Measurements from ENCODE around the gene EML3.
"Not testable (repeated sequence)": the region's sequence is repeated elsewhere in the genome, so short reads cannot be mapped to it uniquely, and the experiment has no call there.

The EML3 gene

DNA sequence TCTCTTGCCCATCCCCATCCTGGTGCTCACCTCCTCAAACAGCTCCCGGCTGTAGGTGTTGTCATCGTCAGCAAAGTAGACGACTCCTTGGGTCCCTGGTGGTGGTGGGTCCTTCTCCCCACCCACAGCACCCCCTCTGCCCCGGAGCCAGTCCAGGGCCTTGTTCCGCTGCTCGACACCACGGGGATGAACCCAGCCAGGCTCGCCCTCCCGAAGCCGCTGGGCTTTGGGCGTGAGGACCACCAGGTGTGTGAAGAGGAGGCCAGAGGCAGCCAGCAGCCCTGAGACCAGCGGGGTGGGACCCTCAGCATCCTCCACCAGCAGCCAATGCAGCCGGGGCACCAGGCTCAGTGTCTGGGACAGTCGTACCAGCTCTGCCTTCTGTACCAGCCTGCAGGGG lies 4.4 kb upstream of the EML3 start:
- DNase-seq, result not testable (repeated sequence)

DNA sequence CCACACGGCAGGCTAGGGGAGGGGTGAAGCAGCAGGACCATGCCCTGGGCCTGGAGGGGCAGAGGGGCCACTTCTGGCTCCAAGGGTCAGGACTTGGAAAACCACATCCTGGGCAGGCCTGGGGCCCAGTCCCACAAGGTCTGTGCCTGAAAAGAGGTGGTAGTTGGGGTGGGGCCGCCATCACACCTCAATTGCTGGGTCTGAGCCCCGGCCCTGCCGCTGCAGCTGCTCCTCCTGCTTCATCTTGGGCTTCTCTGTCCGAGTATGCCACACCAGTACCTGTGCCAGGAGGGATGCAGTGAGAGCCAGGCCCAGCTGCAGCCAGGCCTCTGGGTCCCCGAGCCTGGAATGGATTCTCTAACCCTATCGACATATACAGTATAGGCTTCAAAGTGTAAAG lies 2.9 kb upstream of the EML3 start:
- DNase-seq, result no peak

DNA sequence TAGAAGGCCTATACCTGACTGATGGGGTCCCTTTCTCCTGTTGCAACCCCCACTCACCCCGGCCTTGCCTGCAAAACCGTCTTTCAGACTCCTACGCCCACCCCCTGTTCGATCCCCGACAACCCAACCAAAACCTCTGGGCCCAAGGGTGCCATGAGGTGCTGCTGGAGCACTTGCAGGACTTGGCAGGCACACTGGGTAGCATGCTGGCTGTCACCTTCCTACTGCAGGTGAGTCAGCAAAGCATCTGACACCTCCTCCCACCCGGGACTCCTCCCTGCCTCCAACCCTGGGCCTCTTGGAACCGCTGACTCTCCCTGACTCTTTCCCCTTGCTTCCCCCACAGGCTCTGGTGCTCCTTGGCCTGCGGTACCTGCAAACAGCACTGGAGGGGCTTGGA lies 1.7 kb upstream of the EML3 start:
- no peak for DNase-seq

DNA sequence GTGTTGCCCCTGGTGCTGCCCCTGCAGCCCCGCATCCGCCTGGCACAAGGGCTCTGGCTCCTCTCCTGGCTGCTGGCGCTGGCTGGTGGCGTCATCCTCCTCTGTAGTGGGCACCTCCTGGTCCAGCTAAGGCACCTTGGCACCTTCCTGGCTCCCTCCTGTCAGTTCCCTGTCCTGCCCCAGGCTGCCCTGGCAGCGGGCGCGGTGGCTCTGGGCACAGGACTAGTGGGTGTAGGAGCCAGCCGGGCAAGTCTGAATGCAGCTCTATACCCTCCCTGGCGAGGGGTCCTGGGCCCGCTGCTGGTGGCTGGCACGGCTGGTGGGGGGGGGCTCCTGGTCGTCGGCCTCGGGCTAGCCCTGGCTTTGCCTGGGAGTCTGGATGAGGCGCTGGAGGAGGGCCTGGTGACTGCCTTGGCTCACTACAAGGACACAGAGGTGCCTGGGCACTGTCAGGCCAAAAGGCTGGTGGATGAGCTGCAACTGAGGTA lies 760 bp upstream of the EML3 start:
- DNase-seq, result no peak

DNA sequence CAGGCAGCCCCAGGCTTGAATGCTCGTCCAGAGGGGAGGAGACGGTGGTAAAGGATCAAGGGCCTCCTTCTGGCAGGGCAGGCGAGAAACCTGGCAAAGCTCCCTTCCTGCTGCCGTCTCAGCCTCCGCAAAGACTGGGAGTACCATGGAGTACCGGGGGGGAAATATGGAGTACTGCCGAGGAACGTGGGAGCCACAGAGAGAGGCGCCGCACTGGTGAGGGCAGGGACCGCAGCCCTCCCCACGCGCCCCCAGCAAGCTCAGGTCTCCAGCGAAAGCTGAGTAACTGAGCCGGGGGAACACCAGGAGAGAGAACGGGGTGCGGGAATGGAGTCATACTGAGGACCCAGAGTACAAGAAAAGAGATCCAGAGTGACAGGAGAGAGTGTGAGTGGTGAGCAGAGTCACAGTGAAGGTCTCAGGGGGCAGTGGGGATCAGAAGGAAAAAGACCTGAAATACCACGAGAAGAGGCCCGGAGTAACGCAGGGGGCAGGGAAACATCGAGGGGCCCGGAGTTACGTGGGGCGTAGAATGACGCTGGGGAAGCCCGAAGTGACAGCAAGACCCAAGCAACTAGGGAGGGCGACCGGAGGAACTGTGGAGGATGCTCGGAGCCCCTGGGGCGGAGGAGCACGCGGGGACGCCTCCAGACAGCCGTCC lies 740 bp downstream of the EML3 start:
- no peak for DNase-seq

DNA sequence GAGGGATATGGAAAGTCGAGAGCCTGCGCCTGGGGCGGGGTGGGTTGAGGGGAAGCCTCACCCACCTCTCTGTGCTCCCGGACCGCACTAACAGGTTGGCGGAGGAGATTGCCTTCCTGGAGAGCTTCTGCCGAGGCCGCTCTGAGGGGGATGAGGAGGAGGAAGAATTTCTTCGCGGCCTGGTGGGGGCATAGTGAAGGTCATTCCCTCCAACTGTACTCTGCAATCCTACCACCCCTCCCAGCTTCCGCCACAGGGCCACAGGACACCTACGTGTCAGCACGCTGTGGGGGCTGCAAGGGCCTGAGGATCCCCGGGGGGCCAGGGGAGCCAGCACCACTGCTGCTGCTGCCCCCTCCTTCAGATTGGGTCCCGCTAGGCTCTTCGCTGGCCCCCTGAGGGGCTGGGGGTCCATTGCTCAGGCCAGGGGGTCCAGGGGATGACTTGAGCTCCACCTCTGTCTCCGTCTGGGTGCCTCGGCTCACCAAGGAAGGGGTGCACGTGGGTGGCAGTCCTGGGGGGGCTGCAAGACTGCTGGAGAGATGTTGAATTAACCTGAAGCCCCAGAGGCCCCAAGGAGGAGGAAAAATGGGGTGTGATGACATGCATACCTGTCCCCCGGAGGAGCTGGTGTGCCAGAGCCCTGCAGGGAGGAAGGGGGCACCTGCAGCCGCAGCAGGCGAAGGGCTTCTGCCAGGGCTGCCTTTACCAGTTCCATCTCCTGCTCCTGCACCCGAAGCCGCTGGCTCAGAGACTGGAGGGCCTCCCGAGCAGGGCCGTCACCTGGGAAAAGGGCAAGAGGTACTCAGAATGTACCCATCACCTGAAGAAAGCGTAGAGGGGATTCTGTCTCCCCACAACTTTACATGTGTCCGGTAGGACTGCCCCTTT lies 1.5 kb downstream of the EML3 start:
- no peak for DNase-seq

DNA sequence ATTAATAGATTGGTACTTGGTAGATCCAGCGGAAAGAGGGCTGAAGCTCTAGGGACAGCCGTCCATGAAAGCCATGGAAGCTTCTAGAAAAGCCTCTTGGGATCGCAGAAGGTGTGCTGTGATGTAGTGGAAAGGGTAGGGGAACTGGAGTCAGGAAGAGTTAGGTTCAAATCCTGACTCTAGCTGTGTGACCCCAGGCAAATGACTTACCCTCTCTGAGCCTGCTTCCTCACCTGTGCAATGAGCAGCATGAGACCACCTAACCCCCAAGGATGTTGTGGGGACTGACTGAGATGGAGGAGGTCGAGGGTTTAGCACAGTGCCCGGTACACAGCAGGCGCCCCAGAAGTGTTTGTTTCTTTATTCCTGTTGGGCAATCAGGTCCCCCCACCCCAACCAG lies 2.2 kb downstream of the EML3 start:
- no peak for DNase-seq

DNA sequence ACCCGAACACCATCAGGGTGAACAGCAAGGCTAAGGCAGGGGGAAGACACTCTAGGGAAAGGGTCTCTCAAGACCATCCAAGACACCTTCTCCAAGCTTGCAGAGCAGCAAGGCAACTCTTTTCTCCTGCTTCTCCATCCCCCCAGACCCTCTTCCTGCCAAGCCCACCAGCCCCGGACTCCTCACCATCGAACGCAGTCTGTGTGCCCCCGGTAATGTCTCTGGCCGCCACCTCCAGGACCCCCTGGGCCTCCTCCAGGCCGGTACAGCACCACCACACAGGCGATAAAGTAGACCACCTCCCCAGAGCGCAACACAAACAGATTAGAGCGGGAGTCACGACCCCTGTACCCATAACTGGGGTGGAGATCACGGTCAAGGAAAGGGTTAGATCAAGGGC lies 3.8 kb downstream of the EML3 start:
- no peak for DNase-seq

DNA sequence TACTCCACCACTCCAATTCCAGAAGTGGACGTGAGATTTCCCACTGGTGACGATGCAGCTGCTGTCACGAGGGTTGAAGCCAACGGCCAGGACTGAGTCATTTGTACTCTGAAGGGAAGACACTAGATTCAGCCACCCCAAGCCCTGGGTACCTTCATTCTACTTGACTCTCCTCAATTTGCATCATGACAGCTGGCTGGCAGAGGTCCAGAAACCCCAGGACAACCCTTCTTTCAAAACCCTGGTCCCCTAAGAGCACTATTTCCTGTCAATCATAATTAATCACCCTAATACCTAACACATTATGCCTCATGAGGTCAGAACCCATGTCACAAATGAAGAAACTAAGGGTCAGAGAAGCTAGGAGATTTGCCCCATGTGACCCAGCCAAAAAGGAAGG lies 4.9 kb downstream of the EML3 start:
- DNase-seq, result no peak

DNA sequence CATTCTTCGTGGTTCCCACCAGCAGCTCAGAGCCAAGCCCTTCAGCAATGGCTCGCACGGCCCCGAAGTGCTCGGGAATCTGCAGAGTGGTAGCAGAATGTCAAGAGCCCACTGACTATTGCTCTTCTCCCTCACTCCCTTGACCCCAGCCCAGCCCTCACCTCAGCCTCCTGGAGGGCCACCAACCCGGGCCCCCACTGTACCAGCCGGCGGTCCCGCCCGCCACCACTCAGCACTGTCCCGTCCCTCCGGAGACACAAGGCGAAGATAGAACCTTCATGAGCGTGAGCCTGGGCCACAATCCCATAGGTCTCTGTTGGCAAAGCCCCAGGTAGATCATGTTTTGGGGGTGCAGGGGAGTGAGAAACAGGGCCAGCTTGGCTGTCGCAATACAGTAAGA lies 6.7 kb downstream of the EML3 start:
- no peak for DNase-seq

DNA sequence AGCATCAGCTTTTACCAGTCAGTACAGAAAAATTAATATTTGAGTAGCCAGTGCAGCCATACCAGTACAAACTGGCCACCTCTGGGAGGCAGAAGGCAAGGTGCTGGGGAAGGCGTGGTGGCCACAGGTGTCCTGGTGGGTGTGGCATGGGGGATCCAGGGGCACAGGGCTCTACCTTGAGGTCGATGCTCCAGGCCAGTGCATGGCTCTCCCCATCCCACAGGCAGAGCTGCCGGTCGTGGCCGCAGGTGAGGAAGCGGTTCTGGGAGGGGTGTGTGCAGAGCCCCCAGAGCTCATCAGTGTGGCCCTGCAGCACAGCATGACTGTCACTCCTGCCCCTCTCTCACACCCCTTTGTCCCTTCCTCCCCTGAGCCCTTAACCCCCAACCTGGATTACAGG lies 7.1 kb downstream of the EML3 start:
- DNase-seq, result no peak

DNA sequence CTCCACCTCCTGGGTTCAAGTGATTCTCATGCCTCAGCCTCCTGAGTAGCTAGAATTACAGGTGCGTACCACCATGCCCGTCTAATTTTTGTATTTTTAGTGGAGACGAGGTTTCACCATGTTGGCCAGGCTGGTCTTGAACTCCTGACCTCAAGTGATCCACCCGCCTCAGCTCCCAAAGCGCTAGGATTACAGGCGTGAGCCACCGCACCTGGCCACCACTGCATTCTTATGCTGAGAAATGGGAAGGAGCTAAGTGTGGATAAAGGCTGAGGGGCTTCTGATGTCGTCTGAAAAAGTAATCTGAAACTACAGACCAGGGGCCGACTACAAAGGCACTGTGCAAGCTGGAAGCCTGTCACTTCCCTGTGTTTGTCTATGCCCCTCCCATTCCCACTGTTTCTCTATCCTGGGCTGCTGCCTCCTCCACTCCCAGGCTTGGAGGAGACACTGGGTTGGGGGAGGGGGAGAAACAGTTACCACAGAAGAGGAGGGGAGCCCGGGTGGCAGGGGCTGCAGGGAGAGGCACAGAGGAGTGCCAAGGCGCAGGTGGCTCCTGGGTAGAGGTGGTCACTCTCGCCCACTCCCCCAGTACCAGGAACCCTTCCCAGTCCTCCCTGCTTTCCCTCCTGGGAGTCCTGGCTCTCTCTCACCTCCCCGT lies 8.0 kb downstream of the EML3 start:
- no peak for DNase-seq

DNA sequence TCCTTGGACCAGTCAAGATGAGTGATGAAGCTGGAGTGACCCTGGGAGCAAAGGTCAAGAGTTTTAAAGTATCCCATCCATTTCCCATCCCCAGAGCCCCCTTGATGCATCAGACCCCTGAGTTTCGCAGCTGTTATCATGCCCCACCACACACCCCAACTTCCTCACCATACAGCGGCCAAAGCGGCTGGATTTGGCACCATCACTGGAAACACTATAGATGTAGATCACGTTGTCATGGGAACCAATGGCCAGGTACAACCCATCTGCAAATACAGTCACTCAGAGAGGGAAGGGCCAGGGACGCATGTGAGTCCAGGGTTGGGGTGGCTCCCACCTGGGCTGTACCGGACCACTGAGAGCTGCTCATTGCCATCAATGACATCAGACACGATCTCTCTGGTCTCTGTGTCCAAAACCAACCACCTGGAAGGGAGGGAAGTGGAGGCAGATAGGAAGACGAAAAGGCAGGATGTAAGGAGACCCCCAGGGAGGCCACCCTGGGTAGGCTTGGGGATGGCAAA lies 8.7 kb downstream of the EML3 start:
- no peak for DNase-seq

DNA sequence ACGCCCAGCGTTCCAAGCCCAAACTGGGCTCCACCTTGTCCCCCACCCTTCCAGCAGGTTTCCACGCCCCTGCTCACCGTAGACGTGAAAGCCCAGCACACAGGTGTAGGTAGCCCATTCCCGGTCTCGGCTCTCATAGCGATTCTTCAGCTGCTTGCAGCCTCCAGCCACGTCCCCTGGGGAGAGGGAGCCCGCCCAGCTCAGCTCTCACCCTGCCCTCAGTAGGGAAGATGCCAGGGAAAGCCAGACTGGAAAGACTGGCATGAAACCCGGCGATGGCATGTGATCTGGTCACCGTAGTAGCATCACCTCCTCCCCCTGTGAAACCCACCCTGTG lies 9.5 kb downstream of the EML3 start:
- DNase-seq, result no peak

DNA sequence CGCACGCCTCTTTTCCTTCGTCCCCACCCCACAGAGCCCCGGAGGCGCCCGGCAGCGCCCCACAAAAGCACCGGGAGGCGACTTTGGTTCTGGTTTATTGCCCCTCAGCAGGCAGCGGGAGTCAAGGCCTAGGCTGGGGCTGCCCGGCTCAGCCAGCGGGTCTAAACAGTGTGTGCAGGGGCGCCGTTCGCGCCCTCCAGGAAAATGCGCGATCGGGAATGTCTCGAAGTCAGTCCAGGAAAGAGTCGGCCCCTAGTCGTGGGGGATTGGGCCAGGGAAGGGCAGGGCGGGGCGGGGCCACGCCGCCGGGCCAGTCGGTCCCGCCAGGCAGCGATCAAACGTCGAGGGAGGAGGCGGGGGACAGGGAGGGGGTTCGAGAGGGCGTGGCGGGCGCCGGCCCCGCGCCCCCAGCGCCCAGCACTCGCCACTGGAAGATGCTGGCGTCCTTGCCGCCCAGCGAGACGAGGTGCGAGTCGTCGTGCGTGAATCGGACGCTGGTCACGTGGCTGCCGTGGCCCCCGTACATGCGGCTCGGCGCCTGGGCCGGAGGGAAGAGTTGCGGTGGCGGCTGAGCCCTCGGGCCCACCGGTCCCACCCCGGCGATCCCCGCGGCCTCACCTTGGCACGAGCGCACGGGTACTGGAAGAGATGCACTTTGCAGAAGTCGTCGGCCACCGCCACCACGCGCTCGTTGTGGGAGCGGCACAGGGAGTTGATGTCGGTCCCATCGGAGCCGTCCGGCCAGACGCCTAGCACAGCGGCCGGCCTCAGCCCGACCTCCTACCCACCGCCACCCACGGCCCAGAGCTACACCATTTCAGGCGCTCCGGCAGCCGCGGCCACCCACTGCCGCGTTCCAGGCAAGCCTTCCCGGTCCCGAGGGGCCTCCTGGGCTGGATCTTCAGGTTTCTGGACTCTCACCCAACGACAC lies 10.2 kb downstream of the EML3 start:
- no peak for DNase-seq

DNA sequence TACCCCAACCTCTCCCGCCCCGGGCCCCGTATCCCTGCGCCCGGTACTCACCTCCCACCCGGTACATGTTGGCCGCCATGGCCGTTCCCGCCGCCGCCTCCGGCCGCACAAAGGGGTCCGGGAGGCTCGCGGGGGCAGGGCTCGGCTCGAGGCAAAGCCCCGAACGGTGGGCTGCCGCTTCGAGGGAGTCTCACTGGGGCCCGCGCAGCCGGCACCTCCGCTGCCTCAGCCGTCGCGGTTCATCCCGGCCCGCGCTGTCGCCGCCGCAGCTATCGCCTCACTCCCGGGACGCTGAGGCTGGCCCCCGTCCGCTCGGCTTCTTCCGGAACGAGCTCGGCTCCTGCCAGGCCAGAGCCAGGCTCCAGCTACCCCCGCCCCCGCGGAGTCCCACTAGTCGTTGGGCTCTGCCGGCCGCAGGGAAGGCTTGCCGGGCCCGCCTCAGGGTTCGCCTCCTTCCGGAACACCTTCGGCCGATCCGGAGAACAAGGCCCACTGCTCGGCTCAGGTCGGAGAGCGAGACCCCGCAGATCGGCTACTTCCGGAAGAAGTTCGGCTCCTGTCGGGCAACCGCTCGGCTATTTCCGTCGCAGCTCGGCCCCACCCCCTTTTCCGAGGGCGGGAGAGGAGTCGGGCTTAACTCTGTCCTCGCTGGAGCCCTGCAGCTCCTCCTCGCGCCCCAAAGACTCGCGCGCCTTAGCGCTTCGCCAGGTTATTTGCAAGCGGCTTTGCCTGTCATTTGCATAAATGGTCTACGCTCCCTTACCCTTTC lies 11.0 kb downstream of the EML3 start, which contains the start of gene MTA2:
Gene MTA2 (minus strand): TSS at position 494 of the 769 bp plus-strand sequence. CDS start 415 bp downstream, at position 79.
- peak; percentile 95 for DNase-seq

DNA sequence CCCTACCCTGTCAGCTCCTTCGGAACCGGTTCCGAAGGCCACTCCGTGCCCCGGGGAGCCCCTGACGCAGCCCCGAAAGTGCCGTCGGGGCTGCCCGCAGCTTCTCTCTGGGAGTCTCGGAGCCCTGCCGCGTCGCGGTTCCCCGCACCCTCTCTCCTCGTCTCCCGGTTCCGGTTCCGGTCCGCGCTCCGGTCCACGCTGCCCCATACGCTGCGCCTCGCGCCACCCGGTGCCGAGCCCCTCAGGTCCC lies 11.5 kb downstream of the EML3 start:
- no peak for DNase-seq

DNA sequence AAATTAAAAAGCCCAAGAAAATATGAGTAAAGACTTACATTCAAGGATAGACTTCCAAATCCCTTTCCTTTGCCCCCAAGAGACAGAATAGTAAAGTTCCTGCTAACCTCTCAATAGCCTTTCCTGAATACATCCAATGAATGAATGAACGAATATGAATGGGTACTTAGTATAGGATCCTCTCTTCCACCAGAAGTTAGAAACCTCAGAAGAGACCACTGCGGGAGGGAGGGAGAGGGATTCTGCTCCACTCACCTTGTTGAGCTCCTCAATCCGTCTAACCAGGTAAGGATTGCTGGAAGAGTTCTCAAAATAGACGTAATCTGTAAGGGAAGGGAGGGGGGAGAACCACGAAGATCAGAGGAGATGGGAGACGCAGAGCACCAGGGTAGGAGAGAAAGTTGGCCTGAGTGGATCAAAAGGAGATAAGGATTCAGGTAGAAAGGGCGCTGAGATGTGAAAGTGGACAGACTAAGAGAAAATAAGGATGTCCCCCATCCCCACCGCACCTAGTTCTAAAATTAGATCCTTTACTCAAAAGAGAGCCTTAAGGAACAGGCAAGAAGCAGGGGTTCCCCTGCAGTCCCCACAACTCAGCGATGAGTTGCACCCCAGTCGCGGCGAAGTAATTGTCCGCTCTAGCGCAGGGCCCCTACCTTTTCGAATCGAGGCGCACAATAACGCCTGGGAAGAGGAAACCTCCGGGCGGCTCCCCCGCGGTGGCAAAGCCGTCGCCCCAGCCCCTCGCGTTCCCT lies 12.0 kb downstream of the EML3 start:
- DNase-seq, result no peak

DNA sequence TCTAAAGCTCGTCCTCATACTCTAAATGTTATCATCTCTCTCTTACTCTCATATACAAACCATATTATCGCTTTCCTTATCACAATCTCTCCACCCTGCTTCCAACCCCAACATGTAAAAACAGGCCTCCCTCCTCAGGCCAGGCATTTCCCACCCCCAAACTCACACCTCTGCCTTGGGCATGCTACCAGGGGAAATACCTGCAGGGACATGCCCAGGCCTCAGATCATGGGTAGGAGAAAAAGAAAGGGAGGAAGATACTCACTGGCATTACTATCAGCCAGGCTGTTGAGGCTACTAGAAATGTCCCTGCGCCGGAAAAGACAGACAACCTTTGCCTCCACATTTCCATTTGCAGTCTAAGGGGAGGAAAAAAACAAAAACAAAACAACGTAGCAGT lies 12.7 kb downstream of the EML3 start:
- no peak for DNase-seq

DNA sequence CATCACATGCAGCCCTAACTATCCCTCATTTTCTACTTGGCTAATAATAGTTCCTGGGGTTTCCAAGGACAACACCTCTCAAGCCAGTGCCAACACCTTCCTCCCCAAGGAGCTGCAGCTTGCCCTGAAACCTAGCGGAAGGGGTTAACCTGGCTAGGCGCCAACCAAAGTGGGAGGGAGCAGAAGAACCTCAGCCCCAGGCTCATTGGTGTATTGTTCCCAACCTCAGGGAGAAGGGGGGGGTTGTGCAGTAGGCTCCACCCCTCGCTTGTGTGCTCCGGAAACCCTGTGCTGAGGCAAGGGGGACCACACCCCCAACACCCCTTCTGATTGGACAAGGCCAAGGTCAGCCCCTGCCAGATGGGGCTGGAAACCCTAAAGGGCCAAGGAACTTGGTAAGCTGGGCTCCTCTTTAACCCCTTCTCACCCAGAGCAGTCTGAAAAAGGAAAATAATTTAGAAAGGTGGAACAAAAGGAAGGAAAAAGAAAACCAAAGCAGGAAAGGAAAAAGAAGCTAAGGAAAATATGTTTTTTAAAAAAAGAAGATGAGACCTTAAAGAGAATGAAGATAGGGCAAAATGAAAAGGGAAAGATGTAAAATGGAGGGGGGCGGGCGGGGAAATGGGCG lies 13.4 kb downstream of the EML3 start:
- DNase-seq, result peak; percentile 57

DNA sequence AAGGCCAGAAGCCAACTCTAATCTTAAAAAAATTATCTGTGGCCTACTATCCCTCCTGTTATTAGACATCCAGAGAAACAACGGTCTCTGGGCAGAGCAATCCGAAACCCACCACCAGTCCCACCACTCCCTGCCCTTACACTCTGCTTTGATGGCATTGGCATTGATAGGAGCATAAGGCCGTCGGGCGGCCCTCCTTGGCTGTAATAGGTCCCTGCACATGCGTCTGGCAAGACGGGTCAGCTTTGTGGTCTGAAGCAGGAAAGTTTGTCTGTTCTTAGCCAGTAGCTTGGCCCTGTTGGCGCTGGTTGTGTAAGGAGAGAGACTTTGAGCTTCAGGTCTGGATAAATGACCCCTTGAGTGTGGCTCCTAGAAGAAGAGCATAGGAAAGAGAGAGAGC lies 17.5 kb downstream of the EML3 start:
- DNase-seq, result no peak

Data from NCI-H2081 treated with DMSO at 0.1 percent for 48 hours (cell line).